Suprapubic skin (tissue), 4 donors: ENCODE results near the gene LAP3. TPM values are rescaled to one million over a fixed set of nuclear protein-coding genes. Genes with fewer than 3 reads are reported as not detected.

Experiments
- DNase-seq, 2 donors: peaks; one replicate each; pipeline ENCODE4 v3.0.0-alpha.2; 2019; ENCODE audit warnings: low spot score in 2 of 2
- H3K27ac ChIP-seq: fragments of 200-600 bp; sonication (generic); one replicate; pipeline ENCODE4 v1.5.1; 2019
- H3K27me3 ChIP-seq: fragments of 200-600 bp; sonication (generic); one replicate; pipeline ENCODE4 v1.5.1; 2019
- H3K36me3 ChIP-seq: fragments of 200-600 bp; sonication (generic); one replicate; pipeline ENCODE4 v1.5.1; 2019
- H3K4me1 ChIP-seq: fragments of 200-600 bp; sonication (generic); one replicate; pipeline ENCODE4 v1.5.1; 2019
- H3K4me3 ChIP-seq: fragments of 200-600 bp; sonication (generic); one replicate; pipeline ENCODE4 v1.5.1; 2019; ENCODE audit warnings: mild to moderate bottlenecking
- H3K9me3 ChIP-seq: fragments of 200-600 bp; sonication (generic); one replicate; pipeline ENCODE4 v1.5.1; 2019
- EP300 ChIP-seq: sonication (generic); formaldehyde crosslinking; IDR thresholded peaks from one replicate; pipeline ENCODE4 v1.6.1; 2017; ENCODE audit warnings: antibody characterized with exemption
- POLR2A ChIP-seq, 2 donors: fragments of 450-650 bp; IDR thresholded peaks; one replicate each; pipeline ENCODE4 v1.6.1; 2017; ENCODE audit warnings: antibody characterized with exemption in 2 of 2, mild to moderate bottlenecking in 2 of 2, moderate library complexity in 2 of 2
- POLR2AphosphoS5 ChIP-seq, 3 donors: sonication (generic); formaldehyde crosslinking; IDR thresholded peaks; one replicate each; pipeline ENCODE4 v1.6.1; 2017; ENCODE audit warnings: antibody characterized with exemption in 3 of 3
- WGBS: methylation state at CpG from one replicate; pipeline ENCODE4 v1.1.5; 2018; 5-methylcytosine and 5-hydroxymethylcytosine counted together
- total RNA-seq, 4 donors: library from RNA; depleted of rRNA; stranded (reverse); fragments of >200 nt; gene quantifications; one replicate each; pipeline ENCODE4 v1.1.0, GENCODE V29; 2016
- TF ChIP-seq, protein P1 (sequence below), 2 donors: fragments of 200-600 bp in 1 of 2; fragments of 450-650 bp in 1 of 2; sonication (generic) in 1 of 2; IDR thresholded peaks; one replicate each; pipeline ENCODE4 v1.5.1; 2016 to 2019; ENCODE audit warnings: antibody characterized with exemption in 2 of 2, mild to moderate bottlenecking in 1 of 2, moderate library complexity in 1 of 2

LAP3 gene
- total RNA-seq, 4 donors from 2014 or later = 45.9 to 100 (median 62.0) TPM

DNA sequence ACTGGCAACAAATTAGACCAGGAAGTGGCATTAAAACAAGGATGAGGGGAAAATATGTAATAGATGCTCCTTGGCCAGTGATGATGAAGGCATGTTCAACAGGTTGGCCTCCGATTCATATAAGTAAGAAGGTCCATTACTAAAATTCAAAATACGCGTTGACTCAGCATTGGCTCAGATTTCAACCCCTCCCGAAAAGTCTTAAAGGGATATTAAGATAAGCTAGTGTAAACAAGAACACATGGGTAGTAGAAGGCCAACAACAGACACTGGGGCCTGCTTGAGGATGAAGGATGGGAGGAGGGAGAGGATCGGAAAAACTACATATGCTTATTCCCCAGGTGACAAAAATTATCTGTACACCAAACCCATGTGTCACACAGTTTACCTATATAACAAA is 19.1 kb upstream of the LAP3 start:
- no peak overlapping the region for H3K27ac ChIP-seq
- DNase-seq = no peak
- H3K4me3 ChIP-seq = no peak overlapping the region
- H3K4me1 ChIP-seq = no peaks in the 10 kb centered on the region
- H3K36me3 ChIP-seq = no peaks in the 10 kb centered on the region
- WGBS = 69% methylated on average over 5 of the region's 5 CpGs
- H3K27me3 ChIP-seq = peaks cover 3% of the 10 kb centered on the region
- TF ChIP-seq, protein P1, sequence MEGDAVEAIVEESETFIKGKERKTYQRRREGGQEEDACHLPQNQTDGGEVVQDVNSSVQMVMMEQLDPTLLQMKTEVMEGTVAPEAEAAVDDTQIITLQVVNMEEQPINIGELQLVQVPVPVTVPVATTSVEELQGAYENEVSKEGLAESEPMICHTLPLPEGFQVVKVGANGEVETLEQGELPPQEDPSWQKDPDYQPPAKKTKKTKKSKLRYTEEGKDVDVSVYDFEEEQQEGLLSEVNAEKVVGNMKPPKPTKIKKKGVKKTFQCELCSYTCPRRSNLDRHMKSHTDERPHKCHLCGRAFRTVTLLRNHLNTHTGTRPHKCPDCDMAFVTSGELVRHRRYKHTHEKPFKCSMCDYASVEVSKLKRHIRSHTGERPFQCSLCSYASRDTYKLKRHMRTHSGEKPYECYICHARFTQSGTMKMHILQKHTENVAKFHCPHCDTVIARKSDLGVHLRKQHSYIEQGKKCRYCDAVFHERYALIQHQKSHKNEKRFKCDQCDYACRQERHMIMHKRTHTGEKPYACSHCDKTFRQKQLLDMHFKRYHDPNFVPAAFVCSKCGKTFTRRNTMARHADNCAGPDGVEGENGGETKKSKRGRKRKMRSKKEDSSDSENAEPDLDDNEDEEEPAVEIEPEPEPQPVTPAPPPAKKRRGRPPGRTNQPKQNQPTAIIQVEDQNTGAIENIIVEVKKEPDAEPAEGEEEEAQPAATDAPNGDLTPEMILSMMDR (IDR thresholded peaks at IDR 0.05) = no peak
- TF ChIP-seq POLR2AphosphoS5 (IDR thresholded peaks at IDR 0.05) = no peak
- no peak for TF ChIP-seq EP300
- H3K9me3 ChIP-seq = no peaks in the 10 kb centered on the region

DNA sequence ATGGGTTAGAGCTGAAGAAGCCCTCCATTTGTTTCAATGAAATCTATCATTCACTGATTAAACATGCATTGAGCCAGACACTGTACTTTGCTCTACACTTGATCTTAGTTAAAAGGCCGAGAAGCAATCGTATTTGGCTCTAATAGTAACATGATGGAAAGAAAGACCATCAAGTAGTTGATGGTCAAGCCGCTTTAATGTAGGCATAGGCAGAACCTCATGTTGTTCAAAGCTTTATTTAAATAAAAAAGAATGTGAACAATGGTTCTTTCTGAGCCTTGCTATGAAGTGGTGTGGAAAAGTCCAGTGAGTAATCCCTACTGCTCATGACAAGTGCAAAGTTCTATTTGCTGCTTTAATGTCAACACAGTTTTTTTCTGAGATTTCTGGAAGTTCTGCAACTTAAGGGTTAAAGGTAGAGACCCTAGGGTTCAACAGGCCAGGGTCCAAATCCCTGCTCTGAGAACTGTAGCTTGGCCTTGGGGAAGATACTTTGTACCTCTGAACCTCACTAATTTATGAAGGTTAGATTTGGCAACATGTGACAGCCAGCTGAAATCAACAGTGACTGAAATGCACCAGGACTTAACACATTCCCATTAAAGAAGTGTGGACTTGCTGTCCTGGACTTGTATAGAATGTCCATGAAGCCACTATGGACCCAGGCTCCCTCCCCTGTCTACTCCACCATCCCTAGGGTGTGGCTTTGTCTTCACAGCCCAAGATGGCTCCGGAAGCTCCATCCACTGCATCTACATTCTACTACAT is 17.9 kb upstream of the LAP3 start:
- H3K4me3 ChIP-seq = no peak overlapping the region
- 95% methylated on average over 4 of the region's 4 CpGs for WGBS
- no peaks in the 10 kb centered on the region for H3K9me3 ChIP-seq
- no peak overlapping the region for H3K27ac ChIP-seq
- peaks cover 3% of the 10 kb centered on the region for H3K27me3 ChIP-seq
- no peak for DNase-seq
- no peaks in the 10 kb centered on the region for H3K4me1 ChIP-seq
- no peaks in the 10 kb centered on the region for H3K36me3 ChIP-seq
- no peak for TF ChIP-seq POLR2A (IDR thresholded peaks at IDR 0.05)
- no peak for TF ChIP-seq EP300
- TF ChIP-seq, protein P1 (IDR thresholded peaks at IDR 0.05) = no peak
- no peak for TF ChIP-seq POLR2AphosphoS5 (IDR thresholded peaks at IDR 0.05)

DNA sequence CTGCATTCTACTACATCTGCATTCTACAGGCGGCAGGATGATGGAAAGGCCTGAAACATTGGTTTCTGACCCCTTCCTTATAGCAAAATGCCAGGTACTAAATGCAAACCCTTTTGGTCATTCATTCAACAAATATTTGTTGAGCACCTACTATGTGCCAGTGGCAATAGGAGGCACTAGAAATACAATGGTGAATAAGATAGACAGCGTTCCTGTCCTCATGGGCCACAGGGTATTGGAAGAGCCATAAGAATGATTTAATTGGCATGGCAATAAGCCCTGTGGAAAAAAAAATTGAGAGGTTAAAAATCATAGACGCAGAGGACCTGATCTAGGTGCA is 17.3 kb upstream of the LAP3 start:
- TF ChIP-seq EP300 (no peak), POLR2A (IDR thresholded peaks at IDR 0.05) (no peak), POLR2AphosphoS5 (IDR thresholded peaks at IDR 0.05) (no peak)
- TF ChIP-seq, protein P1 (IDR thresholded peaks at IDR 0.05) = no peak
- H3K4me1 ChIP-seq = no peaks in the 10 kb centered on the region
- 96% methylated on average over 3 of the region's 3 CpGs for WGBS
- no peak overlapping the region for H3K4me3 ChIP-seq
- H3K9me3 ChIP-seq = no peaks in the 10 kb centered on the region
- H3K27ac ChIP-seq = no peak overlapping the region
- H3K27me3 ChIP-seq = peaks cover 3% of the 10 kb centered on the region
- no peaks in the 10 kb centered on the region for H3K36me3 ChIP-seq
- DNase-seq = no peak

DNA sequence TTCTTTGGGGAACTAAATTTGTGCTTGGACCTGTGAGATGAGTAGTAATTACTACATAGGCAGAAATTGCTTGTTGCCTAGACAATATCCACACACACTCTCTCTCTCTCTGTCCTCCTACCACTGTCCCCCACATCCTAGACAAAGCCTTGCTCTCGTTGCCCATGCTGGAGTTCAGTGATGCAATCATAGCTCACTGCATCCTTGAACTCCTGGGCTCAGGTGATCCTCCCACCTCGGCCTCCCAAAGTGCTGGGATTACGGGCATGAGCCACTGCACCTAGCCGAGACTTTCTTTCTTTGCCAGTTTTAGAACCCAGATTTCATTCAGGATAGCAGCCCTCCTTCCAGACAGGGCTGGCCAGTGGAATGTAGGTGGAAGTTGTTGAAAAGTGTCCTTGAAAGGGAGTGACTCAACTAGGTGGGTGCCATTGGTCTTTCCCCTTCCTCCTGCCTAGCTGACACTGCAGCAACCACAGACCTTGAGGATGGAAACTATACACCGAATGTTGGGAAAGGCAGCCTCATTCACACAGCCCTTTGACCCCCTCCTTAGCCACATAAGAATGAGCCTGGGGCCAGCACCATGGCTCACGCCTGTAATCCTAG is 16.8 kb upstream of the LAP3 start:
- no peak overlapping the region for H3K4me3 ChIP-seq
- H3K9me3 ChIP-seq = no peaks in the 10 kb centered on the region
- H3K36me3 ChIP-seq = no peaks in the 10 kb centered on the region
- TF ChIP-seq EP300 = no peak
- no peak for TF ChIP-seq POLR2AphosphoS5 (IDR thresholded peaks at IDR 0.05)
- TF ChIP-seq, protein P1 (IDR thresholded peaks at IDR 0.05) = no peak
- no peak for TF ChIP-seq POLR2A (IDR thresholded peaks at IDR 0.05)
- peaks cover 3% of the 10 kb centered on the region for H3K27me3 ChIP-seq
- no peak overlapping the region for H3K27ac ChIP-seq
- no peaks in the 10 kb centered on the region for H3K4me1 ChIP-seq
- WGBS = 91% methylated on average over 6 of the region's 6 CpGs
- no peak for DNase-seq

DNA sequence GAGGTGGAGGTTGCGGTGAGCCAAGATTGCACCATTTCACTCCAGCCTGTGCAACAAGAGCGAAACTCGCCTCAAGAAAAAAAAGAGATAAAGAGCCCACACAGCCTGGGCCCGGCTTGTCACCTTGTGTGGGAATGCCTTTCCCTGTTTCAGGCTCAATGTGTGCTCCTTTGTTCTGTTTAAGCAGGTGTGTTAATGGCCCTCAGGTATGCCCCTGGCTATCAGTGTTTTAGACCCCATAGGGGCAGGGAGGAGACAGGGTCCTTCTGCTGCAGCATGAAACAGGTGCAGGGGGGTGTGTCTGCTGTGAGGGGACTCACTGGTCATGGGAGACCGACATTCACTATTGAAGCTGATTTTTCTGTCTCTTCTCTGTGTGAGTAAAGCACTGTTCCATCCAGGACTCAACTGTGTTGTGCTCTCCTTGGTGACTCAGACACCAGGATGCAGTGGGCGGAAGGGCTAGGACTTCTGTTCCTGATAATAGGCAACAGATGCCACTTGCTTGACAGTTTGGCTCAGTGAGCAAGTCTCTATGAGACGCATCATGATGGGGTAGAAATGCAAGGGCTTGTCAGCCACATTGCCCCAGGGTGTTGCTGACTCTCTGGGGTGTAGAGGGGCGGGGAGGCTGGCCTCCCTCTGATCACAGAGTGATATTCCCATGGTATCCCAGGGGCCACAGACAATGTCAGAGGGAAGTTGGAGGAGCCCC is 15.6 kb upstream of the LAP3 start:
- H3K4me1 ChIP-seq = no peaks in the 10 kb centered on the region
- no peak for TF ChIP-seq EP300
- no peak for TF ChIP-seq POLR2A (IDR thresholded peaks at IDR 0.05)
- TF ChIP-seq POLR2AphosphoS5 (IDR thresholded peaks at IDR 0.05) = no peak
- TF ChIP-seq, protein P1 (IDR thresholded peaks at IDR 0.05) = no peak
- no peak overlapping the region for H3K4me3 ChIP-seq
- no peaks in the 10 kb centered on the region for H3K36me3 ChIP-seq
- no peak overlapping the region for H3K27ac ChIP-seq
- H3K27me3 ChIP-seq = no peaks in the 10 kb centered on the region
- 66% methylated on average over 8 of the region's 8 CpGs for WGBS
- no peak for DNase-seq
- H3K9me3 ChIP-seq = no peaks in the 10 kb centered on the region
